Ishikawa (cell line): Measurements from ENCODE around the gene SUMO4.

Experiments used
- CEBPB ChIP-seq: IDR thresholded peaks from 2 replicates; pipeline ENCODE4 v1.6.1; 2012
- CREB1 ChIP-seq: IDR thresholded peaks from 2 replicates; pipeline ENCODE4 v1.6.1; 2012; ENCODE audit warnings: low read depth
- EP300 ChIP-seq: IDR thresholded peaks from 2 replicates; pipeline ENCODE4 v1.6.1; 2012; ENCODE audit warnings: borderline replicate concordance
- NFIC ChIP-seq: IDR thresholded peaks from 2 replicates; pipeline ENCODE4 v1.6.1; 2012
- TF ChIP-seq, protein P1 (sequence below): IDR thresholded peaks from 2 replicates; pipeline ENCODE4 v1.6.1; 2012

DNA sequence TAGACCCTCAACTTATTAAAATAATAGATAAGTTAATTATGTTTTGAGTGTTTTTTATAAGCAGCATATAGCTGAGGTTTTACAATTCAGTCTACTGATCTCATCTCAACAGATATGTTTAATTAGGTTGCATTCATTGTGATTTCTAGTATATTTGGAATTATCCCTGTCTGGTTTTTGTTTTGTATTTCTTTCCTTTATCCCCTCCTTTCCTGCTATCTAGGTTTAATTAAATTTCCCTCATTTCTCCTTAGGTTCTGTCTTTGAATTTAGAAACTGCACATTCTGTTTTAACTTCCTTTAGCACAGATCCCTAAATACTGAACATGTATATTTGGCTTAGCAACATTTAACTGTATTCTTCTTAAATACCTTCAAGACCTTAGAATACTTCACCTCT, 4.9 kb upstream of the SUMO4 start:
- no peak for TF ChIP-seq NFIC
- TF ChIP-seq, protein P1, sequence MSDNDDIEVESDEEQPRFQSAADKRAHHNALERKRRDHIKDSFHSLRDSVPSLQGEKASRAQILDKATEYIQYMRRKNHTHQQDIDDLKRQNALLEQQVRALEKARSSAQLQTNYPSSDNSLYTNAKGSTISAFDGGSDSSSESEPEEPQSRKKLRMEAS = no peak
- no peak for TF ChIP-seq CEBPB
- no peak for TF ChIP-seq CREB1
- TF ChIP-seq EP300 = no peak
